GM21723 (cell line): Measurements from ENCODE around the gene WDR91.
A peak's percentile ranks its signal among the peaks of the same experiment; 100 is the strongest.
"Not testable (repeated sequence)": the region's sequence is repeated elsewhere in the genome, so short reads cannot be mapped to it uniquely, and the experiment has no call there.

Experiments
- ATAC-seq: cut with Tn5 transposase; IDR thresholded peaks from one replicate; pipeline ENCODE4 v1.9.1; 2021; ENCODE audit warnings: mild to moderate bottlenecking, moderate library complexity; ENCODE audit not compliant: unreplicated experiment

Gene WDR91

GRCh38 chr7:135234095-135234494 lies 22.8 kb upstream of the WDR91 start:
- not testable (repeated sequence) for ATAC-seq

- no peak for ATAC-seq
Measured at GRCh38 chr7:135233570-135233969, 22.2 kb upstream of the WDR91 start, which contains the start of gene STRA8. STRA8 (plus strand) TSS chr7:135233838; CDS start chr7:135240525, 6,687 bp downstream.

GRCh38 chr7:135232720-135233119 lies 21.4 kb upstream of the WDR91 start:
- no peak for ATAC-seq

- no peak for ATAC-seq
Measured at GRCh38 chr7:135232087-135232486, 20.8 kb upstream of the WDR91 start.

GRCh38 chr7:135231686-135232085 lies 20.4 kb upstream of the WDR91 start:
- no peak for ATAC-seq

GRCh38 chr7:135224027-135224426 lies 12.7 kb upstream of the WDR91 start:
- ATAC-seq, result peak; percentile 62

- no peak for ATAC-seq
Measured at GRCh38 chr7:135217645-135218509, 6.6 kb upstream of the WDR91 start.

- no peak for ATAC-seq
Measured at GRCh38 chr7:135215698-135216097, 4.4 kb upstream of the WDR91 start.

GRCh38 chr7:135215180-135215579 lies 3.9 kb upstream of the WDR91 start:
- ATAC-seq, result no peak

GRCh38 chr7:135213831-135214230 lies 2.5 kb upstream of the WDR91 start:
- no peak for ATAC-seq

GRCh38 chr7:135211946-135212685 lies 790 bp upstream of the WDR91 start:
- not testable (repeated sequence) for ATAC-seq

- ATAC-seq, result peak; percentile 9
Measured at GRCh38 chr7:135210888-135211178, 493 bp downstream of the WDR91 start.

GRCh38 chr7:135209225-135209834 lies 2.0 kb downstream of the WDR91 start:
- ATAC-seq, result no peak

GRCh38 chr7:135208102-135208793 lies 3.1 kb downstream of the WDR91 start:
- no peak for ATAC-seq

GRCh38 chr7:135207406-135208101 lies 3.8 kb downstream of the WDR91 start:
- ATAC-seq, result peak; percentile 17

- ATAC-seq, result peak; percentile 34
Measured at GRCh38 chr7:135206941-135207391, 4.4 kb downstream of the WDR91 start.

- ATAC-seq, result no peak
Measured at GRCh38 chr7:135205850-135206249, 5.5 kb downstream of the WDR91 start.

GRCh38 chr7:135204876-135205275 lies 6.5 kb downstream of the WDR91 start:
- no peak for ATAC-seq

- no peak for ATAC-seq
Measured at GRCh38 chr7:135204341-135204749, 7.0 kb downstream of the WDR91 start.

GRCh38 chr7:135201350-135201749 lies 10.0 kb downstream of the WDR91 start:
- no peak for ATAC-seq
